HG03342 (cell line): ENCODE measurements around the gene ZNF135.

Source experiments
- ATAC-seq: cut with Tn5 transposase; IDR thresholded peaks from one replicate; pipeline ENCODE4 v1.9.1; 2021; ENCODE audit warnings: mild to moderate bottlenecking, moderate library complexity; ENCODE audit not compliant: unreplicated experiment

Gene ZNF135

DNA sequence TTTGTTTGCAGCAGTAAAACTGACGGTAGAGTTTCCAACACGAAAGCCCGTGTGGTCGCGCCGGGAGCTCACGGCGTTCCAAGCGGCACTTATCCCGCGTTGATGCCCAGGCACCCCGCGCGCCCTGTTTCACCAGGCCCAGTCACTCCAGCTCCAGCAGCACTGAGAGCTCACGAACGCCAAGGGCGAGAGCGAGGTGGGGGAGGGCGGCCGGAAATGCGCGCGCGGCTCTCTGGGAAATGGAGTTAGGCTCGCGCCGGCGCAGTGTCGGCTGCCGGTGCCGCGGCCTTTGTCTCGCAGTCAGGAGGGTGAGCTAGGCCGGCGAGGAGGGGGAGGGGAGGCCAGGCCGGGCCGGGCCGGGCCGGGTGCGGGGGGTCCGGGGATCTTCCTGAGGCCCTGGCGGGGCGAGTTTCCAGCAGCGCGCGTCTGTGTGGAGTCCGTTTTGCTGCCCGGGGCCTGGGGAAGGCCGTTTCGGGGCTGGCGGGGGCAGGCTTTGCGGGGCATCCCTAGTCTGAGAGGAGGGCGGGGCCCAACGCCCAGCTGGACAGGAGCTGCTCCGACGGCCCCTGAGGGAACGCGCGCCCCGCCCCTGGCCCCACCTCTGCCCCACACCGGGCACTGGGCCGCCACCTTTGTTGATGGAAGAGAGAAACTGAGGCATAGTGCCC, at the start of gene ZNF135:
ZNF135 (plus strand) TSS at position 280 of the 668 bp plus-strand sequence. CDS start 721 bp downstream, outside the sequence.
- no peak for ATAC-seq

DNA sequence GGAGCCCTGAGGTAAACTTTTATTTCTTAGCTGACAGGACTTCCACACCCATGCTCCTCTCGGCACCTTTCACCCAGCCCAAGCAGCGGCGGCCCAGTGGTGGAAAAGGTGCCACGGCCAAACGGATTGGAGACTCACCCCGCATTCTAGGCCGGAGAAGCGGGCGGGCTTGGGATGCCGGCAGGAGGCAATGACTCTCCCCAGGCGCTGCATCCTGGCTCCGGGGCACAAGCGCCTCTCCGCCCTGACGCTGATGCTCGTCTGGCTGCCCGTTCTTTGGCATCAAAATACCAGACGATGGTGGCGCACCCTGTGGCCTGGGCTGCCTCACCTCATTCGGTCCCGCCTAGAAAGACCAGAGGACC, 49.8 kb upstream of the ZNF135 start:
- ATAC-seq: no peak

GRCh38 chr19:58009666-58010301, 49.3 kb upstream of the ZNF135 start:
- ATAC-seq: no peak

DNA sequence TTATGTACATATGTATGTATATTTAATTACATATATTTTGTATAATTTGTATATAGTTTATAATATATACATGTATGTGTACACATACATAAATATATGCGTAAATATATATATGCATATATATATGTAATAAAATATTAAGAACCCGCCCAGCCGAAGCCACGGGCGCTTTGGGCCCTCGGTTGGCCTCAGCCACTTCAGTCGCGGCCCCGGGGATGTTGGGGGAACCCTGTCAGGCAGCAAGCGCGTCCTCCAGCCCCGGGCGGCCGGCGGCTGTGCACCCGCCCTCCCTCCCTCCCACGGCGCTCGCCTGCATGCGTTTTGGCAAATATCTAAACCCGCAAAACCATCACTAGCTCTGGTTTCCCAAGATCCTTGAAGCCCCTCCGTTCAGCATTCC, 48.6 kb upstream of the ZNF135 start:
- ATAC-seq: no peak

- ATAC-seq: no peak
Measured at GRCh38 chr19:58014141-58014540, 44.9 kb upstream of the ZNF135 start.

GRCh38 chr19:58020129-58020528, 39.0 kb upstream of the ZNF135 start:
- ATAC-seq: no peak

GRCh38 chr19:58021541-58022282, 37.4 kb upstream of the ZNF135 start:
- ATAC-seq: no peak

GRCh38 chr19:58022283-58022660, 36.8 kb upstream of the ZNF135 start:
- no peak for ATAC-seq

DNA sequence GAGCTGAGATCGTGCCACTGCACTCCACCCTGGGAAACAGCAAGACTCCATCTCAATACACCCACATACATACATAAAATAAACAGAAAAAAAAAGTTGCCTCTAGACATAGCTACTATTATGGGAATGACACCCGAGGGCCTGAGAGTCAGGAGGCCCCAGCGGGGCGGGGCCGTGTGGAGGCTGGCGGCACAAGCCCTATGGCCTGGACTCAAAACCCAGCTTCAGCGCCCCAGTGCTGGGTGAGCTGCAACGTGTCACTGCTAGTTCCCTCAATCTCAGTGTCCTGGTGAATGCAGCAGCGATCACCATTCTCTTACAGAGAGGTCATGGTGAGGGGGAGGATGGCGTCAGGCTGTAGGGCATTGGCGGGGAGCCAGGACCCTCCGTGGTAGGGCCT, 34.4 kb upstream of the ZNF135 start:
- no peak for ATAC-seq

DNA sequence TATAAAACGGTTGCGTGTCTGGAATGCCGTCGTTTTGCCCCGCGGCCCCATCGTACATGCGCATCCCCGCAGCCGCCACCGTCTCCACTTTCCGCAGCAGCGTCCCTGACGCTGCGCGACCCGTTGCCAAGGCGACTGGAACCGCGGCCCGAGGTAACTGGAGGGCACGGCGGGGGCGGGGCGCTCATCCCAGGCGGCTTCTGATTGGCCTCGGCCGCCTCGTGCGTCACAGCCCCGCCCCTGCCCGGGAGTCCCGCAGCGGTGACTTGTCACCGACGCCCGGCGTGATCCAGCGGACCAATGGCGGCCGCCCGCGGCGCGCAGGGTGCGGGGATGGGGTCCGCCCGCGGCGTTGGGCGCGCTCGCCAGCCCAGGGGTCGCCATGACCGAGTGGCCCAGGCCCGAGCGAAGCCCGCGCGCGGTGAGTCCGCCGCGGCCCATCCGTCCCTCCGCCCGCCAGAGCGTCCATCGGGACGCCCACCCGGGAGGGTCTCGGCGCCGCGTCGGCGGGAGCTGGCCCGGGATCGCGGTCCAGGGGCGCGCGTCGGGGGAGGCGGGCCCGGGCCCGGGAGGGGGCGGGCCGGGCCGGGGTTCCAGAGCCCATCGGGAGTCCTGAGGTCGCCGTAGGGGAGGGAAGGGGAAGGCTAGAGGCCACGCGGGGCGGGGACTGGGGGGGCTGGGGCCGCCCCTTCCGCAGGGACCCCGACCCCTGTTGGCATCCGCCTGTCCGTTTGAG, 25.2 kb upstream of the ZNF135 start, which contains the start of gene ZSCAN1:
ZSCAN1 (plus strand) TSS at position 285 of the 736 bp plus-strand sequence. CDS start 3,812 bp downstream, outside the sequence.
- ATAC-seq: no peak

DNA sequence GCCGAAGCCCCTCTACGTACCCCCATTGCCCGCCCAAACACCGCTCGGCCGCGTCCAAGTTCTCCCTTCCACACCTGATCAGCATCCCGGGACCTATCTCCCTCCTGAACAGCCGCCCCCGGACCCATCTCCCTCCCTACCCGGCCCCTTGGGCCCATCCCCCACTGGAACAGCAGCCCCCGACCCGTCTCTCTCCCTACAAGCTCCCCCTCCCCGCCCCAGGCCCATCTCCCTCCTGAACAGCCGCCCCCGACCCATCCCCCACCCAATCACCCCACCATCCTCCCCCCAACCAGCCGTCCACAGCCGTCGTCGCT, 24.6 kb upstream of the ZNF135 start:
- no peak for ATAC-seq

GRCh38 chr19:58035863-58036262, 23.2 kb upstream of the ZNF135 start:
- no peak for ATAC-seq

- no peak for ATAC-seq
Measured at GRCh38 chr19:58037927-58038687, 21.0 kb upstream of the ZNF135 start.

DNA sequence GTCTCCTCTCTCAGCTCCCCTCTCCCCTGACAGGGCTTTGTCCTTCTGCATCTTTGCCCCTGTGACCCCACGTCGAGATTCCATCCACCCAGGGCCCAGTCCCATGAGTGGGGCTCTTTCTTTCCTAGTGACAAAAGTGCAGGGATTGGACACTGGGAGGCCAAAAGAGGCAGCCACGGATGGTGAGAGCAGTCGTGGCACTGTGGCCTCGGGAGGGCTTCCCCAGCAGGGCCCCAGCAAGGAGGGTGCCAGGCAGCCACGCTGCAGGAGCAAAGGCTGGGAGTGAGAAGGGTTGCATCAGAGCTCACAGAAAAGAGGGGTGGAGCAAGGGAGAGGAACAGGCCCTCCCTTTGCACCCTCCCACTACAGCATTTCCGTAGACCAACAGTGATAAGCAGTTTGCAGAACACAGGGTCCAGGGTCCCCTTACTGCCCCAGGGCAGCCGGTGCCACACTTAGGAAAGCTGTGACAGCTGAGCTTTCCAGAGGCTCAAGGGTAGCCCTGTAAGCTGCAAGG, 20.3 kb upstream of the ZNF135 start:
- no peak for ATAC-seq

DNA sequence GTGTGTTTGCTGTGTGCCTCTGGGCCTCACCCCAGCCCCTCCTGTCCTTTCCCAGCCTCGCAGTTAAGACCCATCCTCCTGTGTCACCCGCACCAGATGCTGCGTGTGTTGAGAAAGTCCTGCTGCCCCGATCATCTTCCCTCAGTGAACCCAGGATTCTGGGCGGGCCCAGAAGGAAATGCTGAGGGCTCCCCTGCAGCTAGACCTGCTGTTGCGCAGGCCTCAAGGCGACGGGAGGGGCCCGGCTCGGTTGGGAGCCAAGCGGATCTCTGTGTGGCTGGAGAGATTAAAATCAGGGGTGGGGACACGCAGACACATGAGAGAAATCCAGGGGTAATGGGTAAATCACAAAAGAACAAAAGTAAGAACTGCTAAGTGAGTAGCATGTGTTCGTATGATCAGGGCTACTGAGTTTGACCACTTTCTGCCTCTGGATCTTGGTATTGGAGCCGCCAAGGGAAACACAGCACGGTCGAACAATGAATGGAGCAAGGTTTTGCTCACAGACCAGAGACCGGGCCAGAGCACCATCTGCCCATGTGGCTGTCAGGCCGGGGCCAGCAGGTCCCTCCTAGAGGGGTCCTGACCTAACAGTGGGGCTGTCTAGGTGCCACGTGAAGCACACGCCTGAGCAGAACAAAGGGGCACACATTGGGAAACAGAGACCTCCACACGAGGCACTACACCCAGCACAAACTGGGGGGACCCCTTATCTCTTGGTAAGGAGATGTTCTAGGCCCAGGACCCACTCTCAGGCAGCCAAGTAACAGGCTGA, 18.1 kb upstream of the ZNF135 start:
- no peak for ATAC-seq

DNA sequence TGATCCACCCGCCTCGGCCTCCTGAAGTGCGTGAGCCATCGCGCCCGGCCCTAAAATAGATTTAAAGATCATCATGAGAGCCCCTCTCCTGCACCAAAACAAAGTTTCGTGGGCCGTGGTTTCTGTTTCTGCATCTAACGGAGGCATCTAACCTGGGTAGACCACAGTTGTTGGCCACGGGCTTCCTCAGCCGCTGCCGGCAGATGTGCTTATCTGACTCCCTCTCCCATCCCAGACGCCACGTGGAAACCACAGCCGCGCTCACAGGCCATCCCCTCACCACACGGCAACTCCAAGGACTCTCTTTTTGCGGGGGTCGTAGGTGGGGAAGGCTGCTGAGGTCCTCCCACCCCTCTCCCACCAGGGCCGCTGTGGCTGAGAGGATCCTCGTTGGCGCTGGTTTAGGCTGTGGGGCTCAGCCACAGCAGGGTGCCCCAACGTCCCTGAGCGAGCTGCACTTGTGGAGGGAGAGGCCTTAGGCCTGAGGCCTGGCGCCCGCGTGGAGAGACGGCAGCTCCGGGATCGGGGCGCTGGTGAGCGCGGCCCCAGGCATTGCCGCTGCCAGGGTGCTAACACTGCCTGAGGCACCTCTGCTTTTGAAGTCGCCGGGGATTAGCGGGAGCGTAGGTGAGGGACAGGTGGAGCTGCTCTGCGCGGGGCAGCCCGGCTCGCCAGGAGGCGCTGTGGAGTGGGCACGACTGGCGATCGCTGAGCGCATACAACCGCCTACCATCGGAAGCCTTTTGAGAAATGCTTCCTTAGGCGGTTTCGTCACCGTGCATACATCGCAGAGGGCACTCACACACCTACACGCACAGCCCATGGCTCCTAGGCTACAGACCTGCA, 16.4 kb upstream of the ZNF135 start:
- ATAC-seq: no peak

- no peak for ATAC-seq
Measured at GRCh38 chr19:58044391-58044790, 14.7 kb upstream of the ZNF135 start.

DNA sequence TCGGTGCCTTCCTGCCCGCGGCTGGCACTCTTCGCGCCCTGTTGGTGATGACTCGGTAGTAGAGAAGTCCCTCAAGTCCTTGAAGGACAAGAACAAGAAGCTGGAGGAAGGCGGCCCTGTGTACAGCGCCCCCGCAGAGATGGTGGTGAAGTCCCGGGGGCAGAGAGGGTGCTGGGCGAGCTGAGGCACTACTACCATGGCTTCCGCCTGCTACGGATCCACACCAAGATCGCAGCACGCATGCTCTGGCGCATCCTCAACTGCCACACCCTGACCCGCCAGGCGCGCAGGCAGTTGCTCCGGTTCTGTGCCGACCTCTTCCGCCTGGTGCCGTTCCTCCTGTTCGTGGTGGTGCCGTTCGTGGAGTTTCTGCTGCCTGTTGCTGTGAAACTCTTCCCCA, 14.2 kb upstream of the ZNF135 start:
- ATAC-seq: no peak
